Activated T-helper 1 cell treated with anti-CD3 and anti-CD28 coated beads, Interleukin-2, amount 50 U/mL, for 16 hours (primary cell): ENCODE measurements around the gene CBX1.
"Not testable (repeated sequence)": the region's sequence is repeated elsewhere in the genome, so short reads cannot be mapped to it uniquely, and the experiment has no call there.

Experiments used
- DNase-seq, 2 donors: peaks; one replicate each; pipeline ENCODE4 v3.0.0-alpha.2; 2020; ENCODE audit warnings: low read depth in 1 of 2, low spot score in 1 of 2

CBX1 gene

GRCh38 chr17:48074322-48075081 is 26.8 kb downstream of the CBX1 start:
- peak; percentile 47 to 51 for DNase-seq

GRCh38 chr17:48073566-48074094 is 27.6 kb downstream of the CBX1 start:
- not testable (repeated sequence) for DNase-seq

- not testable (repeated sequence) for DNase-seq
These were observed 28.5 kb downstream of the CBX1 start for GRCh38 chr17:48072811-48073210.

DNA sequence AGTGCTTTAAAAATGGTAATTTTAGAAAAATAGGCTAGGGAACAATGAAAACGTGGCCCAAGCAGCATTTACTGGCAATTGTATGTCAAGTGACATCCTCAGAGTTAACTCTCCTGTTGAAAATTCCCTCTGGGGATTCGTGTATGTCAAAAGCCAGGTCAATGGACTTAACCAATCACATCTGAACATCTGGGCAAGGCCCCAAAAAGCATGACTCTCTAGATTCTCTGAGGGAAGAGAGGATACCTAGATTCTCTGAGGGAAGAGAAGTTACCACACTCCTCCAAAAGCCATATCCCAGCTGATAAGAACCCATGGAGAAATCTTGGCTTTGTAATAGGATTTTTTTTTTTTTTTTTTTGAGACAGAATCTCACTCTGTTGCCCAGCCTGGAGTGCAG is 29.6 kb downstream of the CBX1 start:
- no peak for DNase-seq

- no peak for DNase-seq
These were observed 31.1 kb downstream of the CBX1 start for GRCh38 chr17:48070195-48070594.

DNA sequence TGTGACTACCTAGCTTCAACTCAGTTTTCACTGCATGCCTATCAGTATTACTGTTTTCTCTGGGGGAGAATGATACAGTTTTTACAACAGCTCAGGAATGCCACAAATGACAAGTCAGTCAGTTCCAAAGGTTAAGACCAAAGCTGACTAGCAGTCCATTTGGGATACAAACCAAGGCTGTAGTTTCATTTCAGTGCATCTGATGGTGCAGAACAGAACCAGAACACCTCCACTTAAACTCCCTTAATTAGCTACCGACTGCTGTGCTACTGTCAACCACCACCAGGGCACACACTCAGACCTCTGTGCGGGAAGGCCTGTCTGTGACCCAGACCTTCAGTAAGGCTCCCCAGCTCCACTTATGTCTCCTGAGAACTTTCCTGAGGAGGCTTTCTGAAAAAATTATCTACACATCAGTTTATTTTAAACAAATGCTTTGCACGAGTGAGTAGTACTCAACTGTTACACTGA is 32.8 kb downstream of the CBX1 start:
- no peak for DNase-seq

DNA sequence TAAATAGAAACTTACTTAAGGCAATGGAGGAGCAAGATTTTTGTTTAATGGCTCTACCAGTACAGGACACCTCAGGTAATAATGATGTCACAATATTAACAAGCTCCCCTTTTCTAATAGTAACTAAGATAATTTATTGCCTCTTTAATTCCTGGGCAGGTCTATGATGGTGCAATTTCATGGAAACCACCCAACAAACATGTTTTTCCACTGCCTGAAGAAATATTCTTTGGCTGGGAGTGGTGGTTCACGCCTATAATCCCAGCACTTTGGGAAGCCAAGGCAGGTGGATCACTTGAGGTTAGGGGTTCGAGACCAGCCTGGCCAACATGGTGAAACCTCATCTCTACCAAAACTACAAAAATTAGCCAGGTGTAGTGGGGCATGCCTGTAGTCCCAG is 33.5 kb downstream of the CBX1 start:
- DNase-seq: not testable (repeated sequence)

- no peak for DNase-seq
These were observed 34.0 kb downstream of the CBX1 start for GRCh38 chr17:48067245-48067644.

DNA sequence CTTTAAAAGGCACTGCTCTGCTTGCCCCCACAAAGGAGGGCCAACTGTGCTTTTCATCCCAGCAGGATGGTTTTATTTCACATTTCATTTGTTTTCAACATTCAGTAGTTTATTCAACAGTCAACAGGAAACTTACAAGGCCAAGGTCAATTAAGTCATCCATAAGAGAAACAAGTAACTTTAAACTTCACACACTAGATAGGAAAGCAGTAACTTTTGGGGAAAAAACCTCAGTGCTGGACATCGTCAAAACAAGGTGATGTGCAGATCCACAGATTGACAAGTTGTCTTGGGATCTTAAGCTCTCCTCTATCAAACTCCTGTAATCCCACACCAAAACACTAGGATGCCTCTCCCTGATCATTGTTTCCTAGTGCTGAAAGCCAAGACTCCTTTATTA is 34.6 kb downstream of the CBX1 start:
- DNase-seq: no peak

DNA sequence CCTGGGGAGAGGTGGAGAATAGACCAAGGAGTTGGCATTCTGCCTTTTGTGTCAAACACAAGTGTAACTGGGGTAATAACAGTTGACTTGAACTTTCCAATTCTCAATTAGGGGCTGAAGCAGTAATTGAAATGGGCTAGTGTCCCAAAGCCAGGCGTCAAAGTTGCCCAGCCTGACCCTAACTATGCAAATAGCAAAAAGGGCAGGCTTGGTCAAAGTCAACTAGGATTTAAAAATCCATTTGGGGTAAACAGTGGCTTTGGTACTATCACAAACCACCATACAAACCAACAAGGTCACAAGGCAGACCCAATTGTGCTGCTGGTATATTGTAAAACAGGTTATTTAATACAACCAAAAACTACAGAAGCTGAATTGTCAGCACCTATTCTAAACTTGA is 35.1 kb downstream of the CBX1 start:
- DNase-seq: no peak

DNA sequence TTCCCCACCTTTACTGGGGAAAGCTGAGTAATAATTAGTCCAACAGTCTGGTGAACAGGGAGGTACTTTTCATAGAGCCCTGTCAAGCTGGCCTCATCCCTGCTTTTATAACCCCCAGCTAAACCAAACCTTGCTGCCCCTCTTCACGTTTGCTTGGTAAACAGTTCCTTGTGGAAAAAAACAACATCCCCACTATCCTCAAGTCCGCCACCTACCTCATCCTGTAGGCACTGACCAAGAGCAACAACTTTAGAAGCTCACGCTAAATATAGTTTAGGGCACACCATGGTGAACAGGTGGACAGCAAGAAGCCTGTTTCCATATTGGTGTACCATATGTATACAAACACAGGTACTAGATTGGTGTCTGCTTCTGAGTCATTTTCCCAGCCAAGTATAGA is 36.6 kb downstream of the CBX1 start:
- DNase-seq: no peak

- no peak for DNase-seq
These were observed 39.0 kb downstream of the CBX1 start for GRCh38 chr17:48062273-48062672.

DNA sequence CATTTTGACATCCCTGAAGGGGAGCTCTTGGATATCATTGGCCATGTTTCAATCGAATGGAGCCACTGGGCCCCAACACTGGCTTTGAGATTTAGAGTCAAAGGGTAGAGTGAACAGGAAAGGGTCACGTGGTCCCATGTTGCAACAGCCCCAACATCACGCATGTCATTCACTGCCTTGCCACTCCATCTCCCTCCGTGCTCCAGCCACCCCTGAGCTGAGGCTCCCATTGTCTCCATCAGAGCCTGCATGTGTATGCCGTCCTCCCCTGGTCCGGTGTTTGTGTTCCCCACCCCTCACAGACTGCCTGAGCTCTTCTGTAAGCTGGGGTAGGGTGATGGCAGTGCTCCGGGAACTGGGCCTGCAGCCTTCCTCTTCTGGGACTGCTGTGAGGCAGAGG is 41.0 kb downstream of the CBX1 start:
- no peak for DNase-seq

- DNase-seq: no peak
These were observed 42.1 kb downstream of the CBX1 start for GRCh38 chr17:48059125-48059668.

DNA sequence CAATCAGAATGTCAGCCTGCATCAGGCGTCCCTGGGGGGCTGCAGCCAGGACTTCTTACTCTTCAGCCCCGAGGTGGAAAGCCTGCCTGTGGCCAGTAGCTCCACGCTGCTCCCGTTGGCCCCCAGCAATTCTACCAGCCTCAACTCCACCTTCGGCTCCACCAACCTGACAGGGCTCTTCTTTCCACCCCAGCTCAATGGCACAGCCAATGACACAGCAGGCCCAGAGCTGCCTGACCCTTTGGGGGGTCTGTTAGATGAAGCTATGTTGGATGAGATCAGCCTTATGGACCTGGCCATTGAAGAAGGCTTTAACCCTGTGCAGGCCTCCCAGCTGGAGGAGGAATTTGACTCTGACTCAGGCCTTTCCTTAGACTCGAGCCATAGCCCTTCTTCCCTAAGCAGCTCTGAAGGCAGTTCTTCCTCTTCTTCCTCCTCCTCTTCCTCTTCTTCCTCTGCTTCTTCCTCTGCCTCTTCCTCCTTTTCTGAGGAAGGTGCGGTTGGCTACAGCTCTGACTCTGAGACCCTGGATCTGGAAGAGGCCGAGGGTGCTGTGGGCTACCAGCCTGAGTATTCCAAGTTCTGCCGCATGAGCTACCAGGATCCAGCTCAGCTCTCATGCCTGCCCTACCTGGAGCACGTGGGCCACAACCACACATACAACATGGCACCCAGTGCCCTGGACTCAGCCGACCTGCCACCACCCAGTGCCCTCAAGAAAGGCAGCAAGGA is 42.7 kb downstream of the CBX1 start:
- DNase-seq: no peak

- no peak for DNase-seq
These were observed 43.7 kb downstream of the CBX1 start for GRCh38 chr17:48057626-48058025.

GRCh38 chr17:48056879-48057278 is 44.4 kb downstream of the CBX1 start:
- DNase-seq: no peak

- DNase-seq: no peak
These were observed 45.0 kb downstream of the CBX1 start for GRCh38 chr17:48056246-48056745.

- peak in 1 of 2 donors; percentile 11 for DNase-seq
These were observed 45.6 kb downstream of the CBX1 start for GRCh38 chr17:48055531-48056245.

GRCh38 chr17:48054238-48055185 is 46.8 kb downstream of the CBX1 start:
- DNase-seq: no peak
